Neural progenitor cell (in vitro differentiated cells): Measurements from ENCODE around the gene OR1K1. TPM values are rescaled to one million over a fixed set of nuclear protein-coding genes. Genes with fewer than 3 reads are reported as not detected.

Experiments used
- DNase-seq: peaks from one replicate; pipeline ENCODE4 v3.0.0-alpha.2; 2016; ENCODE audit warnings: low spot score
- H2AFZ ChIP-seq: fragments of 200-600 bp; sonication (generic); replicated peaks from 2 replicates; pipeline ENCODE4 v1.6.1; 2016; ENCODE audit warnings: antibody characterized with exemption
- H3F3A ChIP-seq: fragments of 200-600 bp; sonication (generic); 2 replicates; pipeline ENCODE4 v1.6.1; 2016; ENCODE audit warnings: antibody characterized with exemption, low read depth
- H3K27ac ChIP-seq: fragments of 200-600 bp; sonication (generic); 2 replicates; pipeline ENCODE4 v1.5.1; 2016; ENCODE audit warnings: mild to moderate bottlenecking
- H3K27me3 ChIP-seq: fragments of 200-600 bp; sonication (generic); 2 replicates; pipeline ENCODE4 v1.6.1; 2016; ENCODE audit warnings: mild to moderate bottlenecking, moderate library complexity
- H3K36me3 ChIP-seq: fragments of 200-600 bp; sonication (generic); 2 replicates; pipeline ENCODE4 v1.5.1; 2016
- H3K4me1 ChIP-seq: fragments of 200-600 bp; sonication (generic); 2 replicates; pipeline ENCODE4 v1.6.1; 2016; ENCODE audit warnings: mixed run types
- H3K4me2 ChIP-seq: fragments of 200-600 bp; sonication (generic); 2 replicates; pipeline ENCODE4 v1.6.1; 2016
- H3K4me3 ChIP-seq: fragments of 200-600 bp; sonication (generic); 2 replicates; pipeline ENCODE4 v1.5.1; 2016
- H3K79me2 ChIP-seq: fragments of 200-600 bp; sonication (generic); 2 replicates; pipeline ENCODE4 v1.6.1; 2016; ENCODE audit warnings: low read depth
- H3K9ac ChIP-seq: fragments of 200-600 bp; sonication (generic); 2 replicates; pipeline ENCODE4 v1.6.1; 2016
- H3K9me3 ChIP-seq: fragments of 200-600 bp; sonication (generic); 2 replicates; pipeline ENCODE4 v1.5.1; 2016; ENCODE audit warnings: low read depth
- H4K20me1 ChIP-seq: fragments of 200-600 bp; sonication (generic); 2 replicates; pipeline ENCODE4 v1.6.1; 2016; ENCODE audit warnings: low read depth
- H3K27ac Mint-ChIP-seq: 3 replicates; pipeline ENCODE4 v1.8.0; 2021; ENCODE audit warnings: mixed read lengths
- H3K27me3 Mint-ChIP-seq: 2 replicates; pipeline ENCODE4 v1.8.0; 2022; ENCODE audit warnings: low read depth, mild to moderate bottlenecking, inconsistent platforms, moderate library complexity, mixed read lengths; ENCODE audit not compliant: insufficient read depth
- H3K36me3 Mint-ChIP-seq: 3 replicates; pipeline ENCODE4 v1.8.0; 2021; ENCODE audit warnings: mixed read lengths
- H3K4me1 Mint-ChIP-seq: 3 replicates; pipeline ENCODE4 v1.8.0; 2021; ENCODE audit warnings: mixed read lengths
- H3K4me3 Mint-ChIP-seq: 3 replicates; pipeline ENCODE4 v1.8.0; 2021; ENCODE audit warnings: mild to moderate bottlenecking, moderate library complexity, mixed read lengths
- H3K9me3 Mint-ChIP-seq: 3 replicates; pipeline ENCODE4 v1.8.0; 2020; ENCODE audit warnings: mixed read lengths
- EZH2 ChIP-seq: fragments of 200-600 bp; sonication (generic); IDR thresholded peaks from 2 replicates; pipeline ENCODE4 v1.6.1; 2017; ENCODE audit warnings: antibody characterized with exemption, mild to moderate bottlenecking, moderate library complexity
- EZH2phosphoT487 ChIP-seq: fragments of 200-600 bp; sonication (generic); IDR thresholded peaks from 2 replicates; pipeline ENCODE4 v1.6.1; 2017; ENCODE audit warnings: antibody characterized with exemption
- total RNA-seq: library from RNA; depleted of rRNA; stranded (reverse); fragments of >200 nt; gene quantifications from 2 replicates; pipeline ENCODE4 v1.2.3, GENCODE V29; 2015; ENCODE audit warnings: low replicate concordance
- TF ChIP-seq, protein P1 (sequence below): fragments of 200-600 bp; sonication (generic); IDR thresholded peaks from 2 replicates; pipeline ENCODE4 v1.5.1; 2017; ENCODE audit warnings: antibody characterized with exemption, mild to moderate bottlenecking

OR1K1 gene
- total RNA-seq, 1 donor from 2014 or later, result not detected

DNA sequence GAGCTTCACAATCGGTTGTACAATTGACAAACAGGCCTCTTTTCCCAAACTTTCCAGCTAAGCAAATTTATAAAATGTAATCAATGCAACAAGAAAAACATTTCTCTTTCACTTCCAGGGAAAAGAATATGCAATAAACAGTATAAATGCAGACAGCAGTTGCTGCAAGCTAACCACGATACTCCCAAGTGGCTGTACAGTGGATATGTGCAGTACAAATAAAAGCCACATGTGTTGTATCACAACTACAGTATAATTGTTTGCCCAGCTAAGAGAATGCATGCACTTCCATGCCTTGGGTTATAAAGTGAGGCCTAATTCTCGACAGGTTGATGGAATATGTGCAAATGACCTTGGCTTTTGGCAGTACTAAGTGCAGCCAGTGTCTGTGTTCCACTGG, 45.2 kb downstream of the OR1K1 start:
- Mint-ChIP-seq H3K27ac (no peak overlapping the region), H3K4me1 (no peaks in the 10 kb centered on the region), H3K27me3 (no peaks in the 10 kb centered on the region), H3K9me3 (no peaks in the 10 kb centered on the region), H3K4me3 (no peak overlapping the region), H3K36me3 (peaks cover 10% of the 10 kb centered on the region)
- Histone ChIP-seq H2AFZ (no peak overlapping the region), H3K4me1 (no peaks in the 10 kb centered on the region), H3F3A (peaks cover 3% of the 10 kb centered on the region), H3K27me3 (no peaks in the 10 kb centered on the region), H3K27ac (no peak overlapping the region), H3K4me2 (no peak overlapping the region), H3K79me2 (no peaks in the 10 kb centered on the region), H3K36me3 (peaks cover 28% of the 10 kb centered on the region), H3K9me3 (no peaks in the 10 kb centered on the region), H3K4me3 (no peak overlapping the region), H4K20me1 (no peaks in the 10 kb centered on the region), H3K9ac (no peak overlapping the region)
- no peak for DNase-seq
- TF ChIP-seq EZH2, result no peak

DNA sequence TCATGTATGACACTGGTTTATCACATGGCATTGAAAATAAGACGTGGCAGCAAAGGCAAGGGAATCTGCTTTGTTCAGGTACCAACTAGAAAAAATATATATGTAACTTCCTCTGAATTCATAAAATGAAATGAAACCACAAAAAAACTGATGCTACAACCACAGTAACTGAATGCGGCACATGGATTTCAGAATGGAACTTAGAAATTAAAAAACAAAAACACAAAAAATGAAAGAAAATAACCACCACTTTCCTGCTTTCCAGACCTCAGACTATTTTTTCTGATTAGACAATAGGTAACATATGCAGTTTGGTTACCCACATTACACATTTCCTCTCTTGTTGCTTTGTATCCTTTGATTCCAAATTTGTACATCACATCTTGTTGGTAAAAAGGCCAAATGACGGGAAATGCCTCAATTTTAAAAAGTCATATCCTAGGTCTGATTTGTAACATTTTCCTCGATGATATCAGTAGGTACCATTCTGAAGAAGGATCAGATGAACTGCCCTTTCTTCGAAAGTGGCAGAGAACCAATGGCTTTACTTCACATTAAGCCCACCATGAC, 46.5 kb downstream of the OR1K1 start:
- H3K4me3 Mint-ChIP-seq, result no peak overlapping the region
- H3F3A ChIP-seq, result peaks cover 3% of the 10 kb centered on the region
- H3K79me2 ChIP-seq, result no peaks in the 10 kb centered on the region
- H3K4me2 ChIP-seq, result no peak overlapping the region
- H3K4me1 ChIP-seq, result no peaks in the 10 kb centered on the region
- no peak overlapping the region for H2AFZ ChIP-seq
- no peaks in the 10 kb centered on the region for H3K4me1 Mint-ChIP-seq
- H3K9me3 ChIP-seq, result no peaks in the 10 kb centered on the region
- no peak overlapping the region for H3K4me3 ChIP-seq
- no peaks in the 10 kb centered on the region for H3K27me3 ChIP-seq
- no peak overlapping the region for H3K9ac ChIP-seq
- DNase-seq, result no peak
- H3K9me3 Mint-ChIP-seq, result no peaks in the 10 kb centered on the region
- no peak overlapping the region for H3K27ac ChIP-seq
- TF ChIP-seq EZH2phosphoT487 (no peak), EZH2 (no peak)
- TF ChIP-seq, protein P1, sequence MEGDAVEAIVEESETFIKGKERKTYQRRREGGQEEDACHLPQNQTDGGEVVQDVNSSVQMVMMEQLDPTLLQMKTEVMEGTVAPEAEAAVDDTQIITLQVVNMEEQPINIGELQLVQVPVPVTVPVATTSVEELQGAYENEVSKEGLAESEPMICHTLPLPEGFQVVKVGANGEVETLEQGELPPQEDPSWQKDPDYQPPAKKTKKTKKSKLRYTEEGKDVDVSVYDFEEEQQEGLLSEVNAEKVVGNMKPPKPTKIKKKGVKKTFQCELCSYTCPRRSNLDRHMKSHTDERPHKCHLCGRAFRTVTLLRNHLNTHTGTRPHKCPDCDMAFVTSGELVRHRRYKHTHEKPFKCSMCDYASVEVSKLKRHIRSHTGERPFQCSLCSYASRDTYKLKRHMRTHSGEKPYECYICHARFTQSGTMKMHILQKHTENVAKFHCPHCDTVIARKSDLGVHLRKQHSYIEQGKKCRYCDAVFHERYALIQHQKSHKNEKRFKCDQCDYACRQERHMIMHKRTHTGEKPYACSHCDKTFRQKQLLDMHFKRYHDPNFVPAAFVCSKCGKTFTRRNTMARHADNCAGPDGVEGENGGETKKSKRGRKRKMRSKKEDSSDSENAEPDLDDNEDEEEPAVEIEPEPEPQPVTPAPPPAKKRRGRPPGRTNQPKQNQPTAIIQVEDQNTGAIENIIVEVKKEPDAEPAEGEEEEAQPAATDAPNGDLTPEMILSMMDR, result no peak
- peaks cover 35% of the 10 kb centered on the region for H3K36me3 ChIP-seq
- H4K20me1 ChIP-seq, result no peaks in the 10 kb centered on the region
- H3K27ac Mint-ChIP-seq, result no peak overlapping the region
- no peaks in the 10 kb centered on the region for H3K27me3 Mint-ChIP-seq
- peaks cover 17% of the 10 kb centered on the region for H3K36me3 Mint-ChIP-seq

DNA sequence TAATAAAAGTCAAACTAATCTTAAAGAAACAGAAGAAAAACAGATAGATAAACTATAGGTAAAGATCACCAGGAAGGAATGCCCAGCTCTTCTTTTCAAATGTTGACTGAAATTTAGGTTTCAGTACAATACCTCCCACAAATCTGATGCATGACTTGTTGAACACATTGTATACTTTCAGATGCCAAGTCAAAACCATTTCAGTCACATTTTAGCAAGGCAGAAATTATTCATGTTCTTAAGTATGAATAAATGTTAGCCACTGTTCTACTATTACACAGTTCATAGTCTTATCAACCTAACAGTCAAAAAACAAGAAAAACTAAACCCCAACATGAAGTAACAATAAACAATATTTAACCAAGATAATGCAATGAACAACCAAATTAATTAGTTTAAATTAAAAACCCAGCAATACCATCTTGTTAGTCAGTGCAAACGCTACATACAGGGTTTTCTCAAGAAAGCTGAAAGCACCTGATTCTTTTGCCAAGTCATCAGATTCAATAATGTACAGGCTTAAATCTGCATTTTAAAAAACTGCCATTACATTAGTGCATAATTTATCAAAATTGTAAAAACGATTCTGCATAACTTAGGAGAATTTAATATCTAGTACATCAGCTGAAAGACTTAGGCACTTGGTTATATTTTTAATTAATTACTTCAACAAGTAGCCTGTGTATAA, 48.5 kb downstream of the OR1K1 start:
- Histone ChIP-seq H2AFZ (no peak overlapping the region), H3K27me3 (no peaks in the 10 kb centered on the region), H3K4me2 (no peak overlapping the region), H3F3A (no peaks in the 10 kb centered on the region), H3K27ac (no peak overlapping the region), H3K79me2 (no peaks in the 10 kb centered on the region), H4K20me1 (no peaks in the 10 kb centered on the region), H3K9ac (no peak overlapping the region), H3K9me3 (no peaks in the 10 kb centered on the region), H3K4me3 (no peak overlapping the region), H3K4me1 (no peaks in the 10 kb centered on the region), H3K36me3 (peaks cover 36% of the 10 kb centered on the region)
- Mint-ChIP-seq H3K4me1 (no peaks in the 10 kb centered on the region), H3K27ac (no peak overlapping the region), H3K4me3 (no peak overlapping the region), H3K27me3 (no peaks in the 10 kb centered on the region), H3K9me3 (no peaks in the 10 kb centered on the region), H3K36me3 (peaks cover 17% of the 10 kb centered on the region)
- no peak for DNase-seq
- TF ChIP-seq EZH2, result no peak
- TF ChIP-seq, protein P1, result no peak
- TF ChIP-seq EZH2phosphoT487, result no peak

Other genes with a start within 250 kb of the OR1K1 start
- not detected in 2 replicates for gene OR1N2, start 247.0 kb upstream of the OR1K1 start, total RNA-seq
- not detected in 2 replicates for gene OR1L8, start 216.7 kb upstream of the OR1K1 start, total RNA-seq
- not detected in 2 replicates for gene OR1Q1, start 185.4 kb upstream of the OR1K1 start, total RNA-seq
- not detected in 2 replicates for gene OR1B1, start 142.5 kb upstream of the OR1K1 start, total RNA-seq
- gene OR1L1, start 138.4 kb upstream of the OR1K1 start, total RNA-seq, result not detected in 2 replicates
- gene OR1L3, start 125.0 kb upstream of the OR1K1 start, total RNA-seq, result not detected in 2 replicates
- not detected in 2 replicates for gene OR1L4, start 76.1 kb upstream of the OR1K1 start, total RNA-seq
- gene OR1L6, start 57.8 kb upstream of the OR1K1 start, total RNA-seq, result not detected in 2 replicates
- not detected in 2 replicates for gene OR5C1, start 11.2 kb upstream of the OR1K1 start, total RNA-seq
- gene PDCL, start 28.5 kb downstream of the OR1K1 start, total RNA-seq, result 43.4 and 55.2 TPM in 2 replicates
- gene RC3H2, start 105.2 kb downstream of the OR1K1 start, total RNA-seq, result 49.9 and 56.7 TPM in 2 replicates
- gene ZBTB6, start 113.2 kb downstream of the OR1K1 start, total RNA-seq, result 18.0 and 23.7 TPM in 2 replicates
- gene ZBTB26, start 131.4 kb downstream of the OR1K1 start, total RNA-seq, result 9.0 and 15.5 TPM in 2 replicates
- gene RABGAP1, start 140.9 kb downstream of the OR1K1 start, total RNA-seq, result 48.5 and 55.2 TPM in 2 replicates
- 0.59 and 6.4 TPM in 2 replicates for gene GPR21, start 233.5 kb downstream of the OR1K1 start, total RNA-seq